Astrocyte (in vitro differentiated cells and primary cell): ENCODE results near the gene KRTAP5-11. TPM values are rescaled to one million over a fixed set of nuclear protein-coding genes. Genes with fewer than 3 reads are reported as not detected.

ENCODE experiments used
- DNase-seq: peaks from one replicate; pipeline ENCODE4 v3.0.0-alpha.2; 2010; ENCODE audit warnings: low read depth
- FAIRE-seq: peaks from 2 replicates; lab custom pipeline; 2011; peaks lifted over from hg19 to GRCh38; lab: Jason Lieb, UNC
- H2AFZ ChIP-seq: 2 replicates; pipeline ENCODE4 v1.6.0; 2012; ENCODE audit warnings: low read depth, low read length, inconsistent platforms
- H3K27ac ChIP-seq: 2 replicates; pipeline ENCODE4 v1.5.1; 2011; ENCODE audit warnings: low read depth, low read length, inconsistent platforms
- H3K27me3 ChIP-seq: 2 replicates; pipeline ENCODE4 v1.6.0; 2011; ENCODE audit warnings: low read length, inconsistent platforms; ENCODE audit not compliant: insufficient read depth
- H3K36me3 ChIP-seq: 2 replicates; pipeline ENCODE4 v1.5.1; 2011; ENCODE audit warnings: low read length, inconsistent platforms; ENCODE audit not compliant: insufficient read depth
- H3K4me1 ChIP-seq: 2 replicates; pipeline ENCODE4 v1.5.1; 2011; ENCODE audit warnings: low read length, inconsistent platforms; ENCODE audit not compliant: insufficient read depth
- H3K4me2 ChIP-seq: 2 replicates; pipeline ENCODE4 v1.6.0; 2012; ENCODE audit warnings: low read length, inconsistent platforms
- H3K4me3 ChIP-seq: 2 replicates; pipeline ENCODE4 v1.5.1; 2011; ENCODE audit warnings: low read depth, mild to moderate bottlenecking, low read length, inconsistent platforms; ENCODE audit not compliant: insufficient read depth
- H3K79me2 ChIP-seq: 2 replicates; pipeline ENCODE4 v1.6.0; 2012; ENCODE audit warnings: mild to moderate bottlenecking, low read length, inconsistent platforms; ENCODE audit not compliant: insufficient read depth
- H3K9ac ChIP-seq: 2 replicates; pipeline ENCODE4 v1.6.0; 2012; ENCODE audit warnings: mild to moderate bottlenecking, low read length, inconsistent platforms
- H3K9me3 ChIP-seq: 2 replicates; pipeline ENCODE4 v1.5.1; 2012; ENCODE audit warnings: low read depth, mild to moderate bottlenecking, low read length, inconsistent platforms; ENCODE audit not compliant: insufficient read depth
- H4K20me1 ChIP-seq: 2 replicates; pipeline ENCODE4 v1.6.0; 2012; ENCODE audit warnings: low read length, inconsistent platforms; ENCODE audit not compliant: insufficient read depth
- H3K27ac Mint-ChIP-seq: one replicate; pipeline ENCODE4 v1.8.0; 2021; ENCODE audit warnings: mild to moderate bottlenecking, mixed read lengths; ENCODE audit not compliant: unreplicated experiment
- H3K27me3 Mint-ChIP-seq: one replicate; pipeline ENCODE4 v1.8.0; 2021; ENCODE audit warnings: low read depth, mixed read lengths; ENCODE audit not compliant: unreplicated experiment
- H3K36me3 Mint-ChIP-seq: one replicate; pipeline ENCODE4 v1.8.0; 2021; ENCODE audit warnings: low read depth, mixed read lengths; ENCODE audit not compliant: unreplicated experiment
- H3K4me1 Mint-ChIP-seq: one replicate; pipeline ENCODE4 v1.8.0; 2021; ENCODE audit warnings: low read depth, mixed read lengths; ENCODE audit not compliant: unreplicated experiment
- H3K4me3 Mint-ChIP-seq: one replicate; pipeline ENCODE4 v1.8.0; 2021; ENCODE audit warnings: mild to moderate bottlenecking, moderate library complexity, mixed read lengths; ENCODE audit not compliant: unreplicated experiment
- H3K9me3 Mint-ChIP-seq: one replicate; pipeline ENCODE4 v1.8.0; 2021; ENCODE audit warnings: mild to moderate bottlenecking, mixed read lengths; ENCODE audit not compliant: unreplicated experiment
- CTCF ChIP-seq: IDR thresholded peaks from 2 replicates; pipeline ENCODE4 v1.5.1; 2011; ENCODE audit warnings: low read depth, mild to moderate bottlenecking, inconsistent platforms, low read length, moderate library complexity; ENCODE audit not compliant: insufficient read depth
- EZH2 ChIP-seq: IDR thresholded peaks from 2 replicates; pipeline ENCODE4 v1.6.1; 2012; ENCODE audit warnings: mild to moderate bottlenecking, low read length, inconsistent platforms; ENCODE audit not compliant: insufficient read depth
- total RNA-seq: library from RNA; stranded (reverse); gene quantifications from 2 replicates; pipeline ENCODE4 v1.2.1, GENCODE V29; 2021

KRTAP5-11 gene
- total RNA-seq, 1 donor from 2014 or later, result not detected

- no peaks in the 10 kb centered on the region for H3K4me1 ChIP-seq
- H3K27ac ChIP-seq, result no peak within 1 kb of the TSS
- no peak within 1 kb of the TSS for H3K9ac ChIP-seq
- H3K36me3 ChIP-seq, result no peaks in the 10 kb centered on the region
- peaks cover 7% of the 10 kb centered on the region for H3K36me3 Mint-ChIP-seq
- H3K4me3 ChIP-seq, result no peak within 1 kb of the TSS
- TF ChIP-seq CTCF, result no peak
- TF ChIP-seq EZH2, result no peak
- no peak within 1 kb of the TSS for H3K27ac Mint-ChIP-seq
- H3K27me3 ChIP-seq, result no peaks in the 10 kb centered on the region
- no peaks in the 10 kb centered on the region for H3K9me3 ChIP-seq
- H3K4me1 Mint-ChIP-seq, result peaks cover 4% of the 10 kb centered on the region
- H3K79me2 ChIP-seq, result no peaks in the 10 kb centered on the region
- no peaks in the 10 kb centered on the region for H4K20me1 ChIP-seq
- peaks cover 9% of the 10 kb centered on the region for H3K9me3 Mint-ChIP-seq
- no peak for FAIRE-seq
- no peak for DNase-seq
- no peak within 1 kb of the TSS for H3K4me2 ChIP-seq
- no peak within 1 kb of the TSS for H3K4me3 Mint-ChIP-seq
- peaks cover 52% of the 10 kb centered on the region for H3K27me3 Mint-ChIP-seq
- no peak within 1 kb of the TSS for H2AFZ ChIP-seq
These were observed 34.6 kb downstream of the KRTAP5-11 start, which contains the start of gene KRTAP5-9 for GRCh38 chr11:71548120-71548519. Gene KRTAP5-9 (plus strand): TSS chr11:71548420. CDS start chr11:71548658, 238 bp downstream.

GRCh38 chr11:71545405-71545966, 37.2 kb downstream of the KRTAP5-11 start:
- H3K4me1 ChIP-seq, result no peaks in the 10 kb centered on the region
- H3K9me3 ChIP-seq, result no peaks in the 10 kb centered on the region
- no peaks in the 10 kb centered on the region for H3K79me2 ChIP-seq
- Mint-ChIP-seq H3K4me3 (no peak overlapping the region), H3K27ac (no peak overlapping the region), H3K27me3 (peaks cover 52% of the 10 kb centered on the region), H3K36me3 (peaks cover 7% of the 10 kb centered on the region), H3K9me3 (peaks cover 9% of the 10 kb centered on the region), H3K4me1 (peaks cover 6% of the 10 kb centered on the region)
- H3K4me2 ChIP-seq, result no peak overlapping the region
- FAIRE-seq (no peak), DNase-seq (no peak)
- H4K20me1 ChIP-seq, result no peaks in the 10 kb centered on the region
- H3K27ac ChIP-seq, result no peak overlapping the region
- H3K27me3 ChIP-seq, result no peaks in the 10 kb centered on the region
- no peak for TF ChIP-seq CTCF
- H3K4me3 ChIP-seq, result no peak overlapping the region
- no peak overlapping the region for H3K9ac ChIP-seq
- no peaks in the 10 kb centered on the region for H3K36me3 ChIP-seq
- H2AFZ ChIP-seq, result no peak overlapping the region

GRCh38 chr11:71544525-71545214, 38.0 kb downstream of the KRTAP5-11 start:
- Mint-ChIP-seq H3K4me1 (peaks cover 6% of the 10 kb centered on the region), H3K36me3 (peaks cover 7% of the 10 kb centered on the region), H3K27me3 (peaks cover 45% of the 10 kb centered on the region), H3K4me3 (no peak overlapping the region), H3K9me3 (peaks cover 7% of the 10 kb centered on the region), H3K27ac (no peak overlapping the region)
- DNase-seq, result no peak
- Histone ChIP-seq H3K4me3 (no peak overlapping the region), H3K79me2 (no peaks in the 10 kb centered on the region), H3K4me2 (no peak overlapping the region), H3K27me3 (no peaks in the 10 kb centered on the region), H3K9me3 (no peaks in the 10 kb centered on the region), H2AFZ (no peak overlapping the region), H3K36me3 (no peaks in the 10 kb centered on the region), H3K4me1 (no peaks in the 10 kb centered on the region), H3K27ac (no peak overlapping the region), H3K9ac (no peak overlapping the region), H4K20me1 (no peaks in the 10 kb centered on the region)
- FAIRE-seq, result no peak
- no peak for TF ChIP-seq EZH2
- no peak for TF ChIP-seq CTCF
